Transverse colon (tissue), 4 donors: ENCODE results near the gene TFAP2A.

Experiments used
- CTCF ChIP-seq, 5 experiments: fragments of 200-600 bp in 3 of 5; fragments of 450-650 bp in 2 of 5; sonication (generic) in 3 of 5; IDR thresholded peaks; 1 replicate in 2 of 5; 2 replicates in 3 of 5; pipeline ENCODE4 v1.5.1; 2016 to 2017; ENCODE audit warnings: antibody characterized with exemption in 5 of 5, inconsistent platforms in 3 of 5, mild to moderate bottlenecking in 2 of 5, moderate library complexity in 1 of 5
- EP300 ChIP-seq: sonication (generic); formaldehyde crosslinking; IDR thresholded peaks from one replicate; pipeline ENCODE4 v1.6.1; 2017; ENCODE audit warnings: antibody characterized with exemption, low read depth
- POLR2A ChIP-seq: fragments of 450-650 bp; IDR thresholded peaks from one replicate; pipeline ENCODE4 v1.6.1; 2016; ENCODE audit warnings: antibody characterized with exemption, mild to moderate bottlenecking, moderate library complexity
- POLR2AphosphoS5 ChIP-seq, 3 donors: sonication (generic); formaldehyde crosslinking; IDR thresholded peaks; one replicate each; pipeline ENCODE4 v1.6.1; 2016; ENCODE audit warnings: antibody characterized with exemption in 3 of 3

GRCh38 chr6:10399451-10399850 is 15.4 kb downstream of the TFAP2A start:
- TF ChIP-seq POLR2A (no peak), CTCF (IDR thresholded peaks at IDR 0.05) (no peak), POLR2AphosphoS5 (IDR thresholded peaks at IDR 0.05) (no peak), EP300 (no peak)
